Measurements from ENCODE around the gene GOLGA6C.
"Not testable (repeated sequence)": the region's sequence is repeated elsewhere in the genome, so short reads cannot be mapped to it uniquely, and the experiment has no call there.

DNA sequence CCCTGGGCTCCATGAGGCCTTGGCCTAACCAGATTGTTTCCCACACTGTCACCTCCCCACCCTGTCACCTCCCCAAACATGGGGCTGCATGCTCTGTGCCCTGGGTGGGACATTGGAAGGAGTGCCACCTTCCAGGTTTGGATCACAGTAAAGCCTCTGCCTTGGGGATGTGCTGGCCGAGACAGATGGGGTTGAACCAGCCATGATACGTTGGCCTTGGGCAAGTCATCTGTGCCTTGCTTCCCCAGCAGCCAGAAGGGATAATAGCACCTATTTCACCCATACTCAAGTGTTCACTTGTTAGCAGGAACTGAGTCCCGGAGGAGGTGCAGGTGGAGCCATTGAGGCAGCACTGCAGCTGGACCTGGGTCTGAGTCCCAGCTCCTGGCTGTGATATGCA, 17.5 kb downstream of the GOLGA6C start:
- TF ChIP-seq, protein P1, sequence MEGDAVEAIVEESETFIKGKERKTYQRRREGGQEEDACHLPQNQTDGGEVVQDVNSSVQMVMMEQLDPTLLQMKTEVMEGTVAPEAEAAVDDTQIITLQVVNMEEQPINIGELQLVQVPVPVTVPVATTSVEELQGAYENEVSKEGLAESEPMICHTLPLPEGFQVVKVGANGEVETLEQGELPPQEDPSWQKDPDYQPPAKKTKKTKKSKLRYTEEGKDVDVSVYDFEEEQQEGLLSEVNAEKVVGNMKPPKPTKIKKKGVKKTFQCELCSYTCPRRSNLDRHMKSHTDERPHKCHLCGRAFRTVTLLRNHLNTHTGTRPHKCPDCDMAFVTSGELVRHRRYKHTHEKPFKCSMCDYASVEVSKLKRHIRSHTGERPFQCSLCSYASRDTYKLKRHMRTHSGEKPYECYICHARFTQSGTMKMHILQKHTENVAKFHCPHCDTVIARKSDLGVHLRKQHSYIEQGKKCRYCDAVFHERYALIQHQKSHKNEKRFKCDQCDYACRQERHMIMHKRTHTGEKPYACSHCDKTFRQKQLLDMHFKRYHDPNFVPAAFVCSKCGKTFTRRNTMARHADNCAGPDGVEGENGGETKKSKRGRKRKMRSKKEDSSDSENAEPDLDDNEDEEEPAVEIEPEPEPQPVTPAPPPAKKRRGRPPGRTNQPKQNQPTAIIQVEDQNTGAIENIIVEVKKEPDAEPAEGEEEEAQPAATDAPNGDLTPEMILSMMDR (IDR thresholded peaks at IDR 0.05): not testable (repeated sequence)
- not testable (repeated sequence) for TF ChIP-seq POLR2AphosphoS5, POLR2A (IDR thresholded peaks at IDR 0.05)

Measured in breast epithelium (tissue), 3 donors.